ENCODE data around the gene VPS9D1.

VPS9D1 gene

DNA sequence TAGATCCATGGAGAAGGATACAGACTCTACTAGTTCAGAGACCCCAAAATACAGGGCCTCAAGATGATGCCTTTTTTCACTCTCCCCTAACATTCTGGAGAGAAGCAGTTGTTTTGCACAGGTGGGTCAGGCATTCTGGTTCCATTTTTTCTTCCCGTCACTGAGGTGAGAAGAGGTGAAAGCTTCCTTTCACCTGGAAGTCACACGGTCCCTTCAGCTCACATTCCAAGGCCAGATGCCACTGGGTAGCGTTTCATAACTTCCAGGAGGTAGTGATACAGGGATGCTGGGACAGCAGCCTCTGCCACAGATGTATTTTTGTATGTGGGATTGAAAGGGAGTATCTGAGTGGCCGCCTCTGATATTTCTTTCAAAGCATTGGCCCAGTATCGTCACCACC, 32.3 kb downstream of the VPS9D1 start:
- Histone ChIP-seq H3K4me3 (ENCODE audit: low read depth in 1 of 2, low read length in 2 of 2) (no peak overlapping the region), H3K36me3 (ENCODE audit: insufficient read depth, low read length) (peaks cover 35% of the 10 kb centered on the region), H3K9me3 (ENCODE audit: insufficient read depth, low read length, severe bottlenecking) (peaks cover 8% of the 10 kb centered on the region), H3K4me1 (ENCODE audit: insufficient read depth, low read length) (peaks cover 22% of the 10 kb centered on the region), H3K27ac (ENCODE audit: low read length) (no peak overlapping the region), H3K79me2 (ENCODE audit: insufficient read depth, low read length) (peaks cover 20% of the 10 kb centered on the region), H3K9ac (ENCODE audit: low read depth, low read length) (no peak overlapping the region), H2AFZ (ENCODE audit: low read depth, low read length) (no peak overlapping the region), H3K4me2 (ENCODE audit: insufficient read depth, low read length) (no peak overlapping the region; the same call in 1 of the 2 replicates), H3K27me3 (ENCODE audit: insufficient read depth, low read length, poor library complexity) (no peaks in the 10 kb centered on the region), H4K20me1 (ENCODE audit: insufficient read depth, low read length) (no peaks in the 10 kb centered on the region)
- TF ChIP-seq, protein P1, sequence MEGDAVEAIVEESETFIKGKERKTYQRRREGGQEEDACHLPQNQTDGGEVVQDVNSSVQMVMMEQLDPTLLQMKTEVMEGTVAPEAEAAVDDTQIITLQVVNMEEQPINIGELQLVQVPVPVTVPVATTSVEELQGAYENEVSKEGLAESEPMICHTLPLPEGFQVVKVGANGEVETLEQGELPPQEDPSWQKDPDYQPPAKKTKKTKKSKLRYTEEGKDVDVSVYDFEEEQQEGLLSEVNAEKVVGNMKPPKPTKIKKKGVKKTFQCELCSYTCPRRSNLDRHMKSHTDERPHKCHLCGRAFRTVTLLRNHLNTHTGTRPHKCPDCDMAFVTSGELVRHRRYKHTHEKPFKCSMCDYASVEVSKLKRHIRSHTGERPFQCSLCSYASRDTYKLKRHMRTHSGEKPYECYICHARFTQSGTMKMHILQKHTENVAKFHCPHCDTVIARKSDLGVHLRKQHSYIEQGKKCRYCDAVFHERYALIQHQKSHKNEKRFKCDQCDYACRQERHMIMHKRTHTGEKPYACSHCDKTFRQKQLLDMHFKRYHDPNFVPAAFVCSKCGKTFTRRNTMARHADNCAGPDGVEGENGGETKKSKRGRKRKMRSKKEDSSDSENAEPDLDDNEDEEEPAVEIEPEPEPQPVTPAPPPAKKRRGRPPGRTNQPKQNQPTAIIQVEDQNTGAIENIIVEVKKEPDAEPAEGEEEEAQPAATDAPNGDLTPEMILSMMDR (IDR thresholded peaks at IDR 0.05; ENCODE audit: borderline replicate concordance, extremely low read depth, low read length, poor library complexity, severe bottlenecking), result no peak
- no peak for TF ChIP-seq EZH2 (IDR thresholded peaks at IDR 0.05; ENCODE audit: borderline replicate concordance, low read depth, low read length, severe bottlenecking)
- DNase-seq (no peak), ATAC-seq (ENCODE audit: insufficient read depth, low read depth) (no peak)

DNA sequence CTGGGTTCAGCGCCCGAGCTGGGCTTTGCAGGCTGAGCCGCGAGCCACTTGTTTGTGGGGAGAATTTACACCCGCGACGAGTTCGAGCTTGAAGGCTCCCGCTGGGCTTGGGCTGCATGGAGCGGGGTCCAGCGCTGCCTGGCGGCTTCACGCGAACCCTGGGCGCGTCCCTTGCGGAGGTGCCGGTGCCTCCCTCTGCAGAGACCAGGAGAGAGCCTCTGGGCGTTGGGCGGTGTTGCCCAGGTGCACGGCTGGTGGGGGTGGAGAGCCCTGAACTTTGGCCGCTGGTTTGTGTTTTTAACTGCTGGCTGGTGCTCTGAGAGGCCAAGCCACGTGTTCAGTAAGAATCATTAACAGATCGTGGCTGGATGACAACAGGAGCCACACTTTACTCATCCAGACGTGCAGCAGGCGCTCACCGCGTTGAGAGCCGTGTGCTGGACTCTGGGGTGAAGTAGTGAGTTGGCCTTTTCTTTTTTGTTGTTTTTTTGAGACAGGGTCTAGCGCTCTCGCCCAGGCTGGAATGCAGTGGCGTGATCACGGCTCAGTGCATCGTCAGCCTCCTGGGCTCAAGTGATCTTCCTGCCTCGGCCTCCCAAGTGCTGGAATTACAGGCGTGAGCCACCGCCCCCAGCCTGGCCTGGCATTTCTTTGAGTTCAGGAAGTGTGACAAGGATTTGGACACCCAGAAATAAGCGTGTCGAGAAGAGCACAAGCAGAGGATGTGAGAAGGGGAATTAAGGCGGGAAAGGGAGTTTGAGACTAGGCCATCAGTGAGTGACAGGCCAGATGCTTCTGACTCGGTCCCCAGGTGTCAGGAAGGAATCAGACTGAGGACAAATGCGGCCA, 33.4 kb downstream of the VPS9D1 start:
- Histone ChIP-seq H3K9me3 (ENCODE audit: insufficient read depth, low read length, severe bottlenecking) (peaks cover 8% of the 10 kb centered on the region), H4K20me1 (ENCODE audit: insufficient read depth, low read length) (no peaks in the 10 kb centered on the region), H3K79me2 (ENCODE audit: insufficient read depth, low read length) (peaks cover 20% of the 10 kb centered on the region), H3K4me1 (ENCODE audit: insufficient read depth, low read length) (peaks cover 22% of the 10 kb centered on the region), H3K27me3 (ENCODE audit: insufficient read depth, low read length, poor library complexity) (no peaks in the 10 kb centered on the region), H3K27ac (ENCODE audit: low read length) (peak overlapping the region; percentile 96), H3K36me3 (ENCODE audit: insufficient read depth, low read length) (peaks cover 28% of the 10 kb centered on the region), H3K4me2 (ENCODE audit: insufficient read depth, low read length) (peak overlapping the region; percentile 89), H3K9ac (ENCODE audit: low read depth, low read length) (peak overlapping the region; percentile 70), H3K4me3 (ENCODE audit: low read depth in 1 of 2, low read length in 2 of 2) (peak overlapping the region; percentile 43 to 75; a peak in 3 of 4 replicates), H2AFZ (ENCODE audit: low read depth, low read length) (peak overlapping the region; percentile 98)
- ATAC-seq (ENCODE audit: insufficient read depth, low read depth) (peak; percentile 52), DNase-seq (no peak)
- TF ChIP-seq EZH2 (IDR thresholded peaks at IDR 0.05; ENCODE audit: borderline replicate concordance, low read depth, low read length, severe bottlenecking), result no peak
- TF ChIP-seq, protein P1 (IDR thresholded peaks at IDR 0.05; ENCODE audit: borderline replicate concordance, extremely low read depth, low read length, poor library complexity, severe bottlenecking), result peak; percentile 20

DNA sequence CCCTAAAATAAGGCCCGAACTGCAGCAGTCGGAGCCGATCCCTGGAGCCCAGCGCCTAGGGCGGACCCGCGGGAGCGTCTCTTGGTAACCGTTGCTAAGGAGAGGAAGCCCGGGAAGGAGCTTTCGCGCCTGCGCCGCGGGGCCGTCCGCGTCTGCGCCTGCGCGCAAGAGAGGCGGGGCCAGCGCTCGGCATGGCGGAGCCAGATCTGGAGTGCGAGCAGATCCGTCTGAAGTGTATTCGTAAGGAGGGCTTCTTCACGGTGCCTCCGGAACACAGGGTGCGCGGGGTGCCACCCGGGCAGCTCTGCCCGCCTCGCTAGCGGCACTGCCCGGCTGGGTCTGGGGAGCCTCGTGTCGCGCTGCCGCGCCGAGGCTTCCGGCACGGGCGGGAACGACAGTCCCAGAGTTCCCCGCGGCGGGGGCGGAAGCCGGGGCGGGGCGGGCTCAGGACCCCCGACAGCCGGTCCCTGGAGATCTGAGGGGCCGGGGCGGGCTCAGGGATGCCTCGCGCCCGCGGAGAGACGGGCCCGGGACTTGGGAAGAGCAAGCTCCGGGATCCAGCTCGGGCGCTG, 34.1 kb downstream of the VPS9D1 start, which contains the start of gene CDK10:
CDK10 (plus strand) TSS at position 170 of the 572 bp plus-strand sequence; CDS start at position 192, 22 bp downstream.
- peak; percentile 92 for DNase-seq
- peak; percentile 93 for ATAC-seq (ENCODE audit: insufficient read depth, low read depth)
- H3K4me1 ChIP-seq (ENCODE audit: insufficient read depth, low read length), result peaks cover 22% of the 10 kb centered on the region

More for the DNA sequence above, 34.1 kb downstream of the VPS9D1 start, which contains the start of gene CDK10:
- Histone ChIP-seq H3K4me3 (ENCODE audit: low read depth in 1 of 2, low read length in 2 of 2) (peak within 1 kb of the TSS; percentile 43 to 75), H2AFZ (ENCODE audit: low read depth, low read length) (peak within 1 kb of the TSS; percentile 98), H3K9me3 (ENCODE audit: insufficient read depth, low read length, severe bottlenecking) (peaks cover 8% of the 10 kb centered on the region), H3K36me3 (ENCODE audit: insufficient read depth, low read length) (peaks cover 22% of the 10 kb centered on the region), H3K9ac (ENCODE audit: low read depth, low read length) (peak within 1 kb of the TSS; percentile 70), H3K4me2 (ENCODE audit: insufficient read depth, low read length) (peak within 1 kb of the TSS; percentile 89), H4K20me1 (ENCODE audit: insufficient read depth, low read length) (no peaks in the 10 kb centered on the region), H3K27ac (ENCODE audit: low read length) (peak within 1 kb of the TSS; percentile 96), H3K27me3 (ENCODE audit: insufficient read depth, low read length, poor library complexity) (no peaks in the 10 kb centered on the region), H3K79me2 (ENCODE audit: insufficient read depth, low read length) (peaks cover 20% of the 10 kb centered on the region)
- TF ChIP-seq, protein P1 (IDR thresholded peaks at IDR 0.05; ENCODE audit: borderline replicate concordance, extremely low read depth, low read length, poor library complexity, severe bottlenecking), result no peak
- TF ChIP-seq EZH2 (IDR thresholded peaks at IDR 0.05; ENCODE audit: borderline replicate concordance, low read depth, low read length, severe bottlenecking), result no peak
